HCT116 (cell line): ENCODE data around the gene MYO7A. TPM values are rescaled to one million over a fixed set of nuclear protein-coding genes. Genes with fewer than 3 reads are reported as not detected.

ENCODE experiments used
- ATAC-seq: fragments of 200-7000 bp; cut with Tn5 transposase; 2 replicates; pipeline ENCODE4 v1.9.1; 2020; ENCODE audit warnings: mild to moderate bottlenecking, moderate library complexity
- BruUV-seq: library from RNA; stranded (reverse); fragments of 400-500 nt; replicated peaks from 2 replicates; lab custom pipeline; 2021; lab: Mats Ljungman, UMichigan
- CTCF ChIA-PET: fragments of 300-600 bp; sonication (Branson Sonifier 250); formaldehyde crosslinking; loops from one replicate; lab custom pipeline; 2021; ENCODE audit warnings: antibody characterized with exemption; lab: Charles Lee
- POLR2A ChIA-PET: fragments of 300-600, 350-600 bp; sonication (Branson Sonifier 250); formaldehyde crosslinking; loops from one replicate; lab custom pipeline; 2021; ENCODE audit warnings: antibody characterized with exemption; lab: Charles Lee
- RAD21 ChIA-PET, 2 experiments: fragments of 300-600 bp; sonication (Branson Sonifier 250); formaldehyde crosslinking; loops; one replicate each; lab custom pipeline; 2023; ENCODE audit warnings: low total read pairs in 2 of 2; ENCODE audit not compliant: uncharacterized antibody in 2 of 2, unreplicated experiment in 2 of 2, low non-redundant PET in 1 of 2; lab: Charles Lee
- DNase-seq: peaks from one replicate; pipeline ENCODE4 v3.0.0-alpha.2; 2010; ENCODE audit warnings: low read depth, low spot score
- H2AFZ ChIP-seq: fragments of 200-600 bp; shearing (Covaris generic), sonication (generic); 2 replicates; pipeline ENCODE4 v1.6.1; 2017; ENCODE audit warnings: low read depth, mixed run types, mixed read lengths, antibody characterized with exemption, low read length; ENCODE audit not compliant: poor library complexity, severe bottlenecking
- H3K27ac ChIP-seq: 2 replicates; pipeline ENCODE4 v1.5.1; 2012; ENCODE audit warnings: low read depth, low read length
- H3K27me3 ChIP-seq: fragments of 200-600 bp; sonication (generic); 2 replicates; pipeline ENCODE4 v1.6.1; 2016; ENCODE audit warnings: mixed run types, low read length, mixed read lengths; ENCODE audit not compliant: insufficient read depth
- H3K36me3 ChIP-seq, 2 experiments: fragments of 200-500 bp in 1 of 2; fragments of 200-600 bp in 1 of 2; sonication (Bioruptor generic) in 1 of 2; sonication (generic) in 1 of 2; 2 replicates each; pipeline versions ENCODE4 v1.5.1 to v1.6.1; 2014 to 2016; ENCODE audit warnings: low read length in 2 of 2, inconsistent platforms in 1 of 2, mixed read lengths in 1 of 2, mixed run types in 1 of 2; ENCODE audit not compliant: insufficient read depth in 2 of 2, control insufficient read depth in 1 of 2
- H3K4me1 ChIP-seq, 2 experiments: fragments of 200-600 bp in 1 of 2; sonication (generic) in 1 of 2; 2 replicates each; pipeline versions ENCODE4 v1.5.1 to v1.6.1; 2012 to 2017; ENCODE audit warnings: low read length in 2 of 2, inconsistent platforms in 1 of 2, mild to moderate bottlenecking in 1 of 2, mixed read lengths in 1 of 2, mixed run types in 1 of 2, moderate library complexity in 1 of 2; ENCODE audit not compliant: insufficient read depth in 2 of 2, control insufficient read depth in 1 of 2
- H3K4me2 ChIP-seq: fragments of 200-600 bp; sonication (generic); 2 replicates; pipeline ENCODE4 v1.6.1; 2017; ENCODE audit warnings: mixed run types, low read length, mixed read lengths
- H3K4me3 ChIP-seq, 2 experiments: fragments of 200-600 bp in 1 of 2; sonication (generic) in 1 of 2; replicated peaks in 1 of 2; 2 replicates each; pipeline ENCODE4 v1.5.1; 2011 to 2016; ENCODE audit warnings: low read length in 2 of 2, control low read depth in 1 of 2, low read depth in 1 of 2, mild to moderate bottlenecking in 1 of 2, mixed read lengths in 1 of 2, mixed run types in 1 of 2
- H3K79me2 ChIP-seq: fragments of 200-600 bp; sonication (generic); 2 replicates; pipeline ENCODE4 v1.6.1; 2017; ENCODE audit warnings: mild to moderate bottlenecking, mixed run types, low read length, moderate library complexity, mixed read lengths; ENCODE audit not compliant: insufficient read depth
- H3K9ac ChIP-seq: fragments of 200-600 bp; sonication (generic); 2 replicates; pipeline ENCODE4 v1.6.1; 2016; ENCODE audit warnings: low read length, mixed read lengths
- H3K9me2 ChIP-seq: fragments of 200-600 bp; sonication (generic), shearing (Covaris generic); 2 replicates; pipeline ENCODE4 v1.6.1; 2017; ENCODE audit warnings: mixed run types, mild to moderate bottlenecking, moderate library complexity; ENCODE audit not compliant: insufficient read depth
- H3K9me3 ChIP-seq, 2 experiments: fragments of 200-500 bp in 1 of 2; fragments of 200-600 bp in 1 of 2; sonication (Bioruptor generic) in 1 of 2; sonication (generic) in 1 of 2; 2 replicates each; pipeline ENCODE4 v1.6.1; 2014 to 2017; ENCODE audit warnings: low read length in 2 of 2, mixed read lengths in 2 of 2, inconsistent platforms in 1 of 2, low read depth in 1 of 2, mild to moderate bottlenecking in 1 of 2, mixed run types in 1 of 2, moderate library complexity in 1 of 2; ENCODE audit not compliant: control insufficient read depth in 1 of 2, insufficient read depth in 1 of 2
- H4K20me1 ChIP-seq: fragments of 200-600 bp; sonication (generic), shearing (Covaris generic); 2 replicates; pipeline ENCODE4 v1.6.1; 2017; ENCODE audit warnings: mixed run types, mild to moderate bottlenecking, moderate library complexity; ENCODE audit not compliant: insufficient read depth
- EZH2phosphoT487 ChIP-seq: fragments of 200-600 bp; IDR thresholded peaks from 2 replicates; pipeline ENCODE4 v1.6.1; 2018; ENCODE audit warnings: antibody characterized with exemption, borderline replicate concordance
- POLR2A ChIP-seq: IDR thresholded peaks from 2 replicates; pipeline ENCODE4 v1.7.0; 2011; ENCODE audit warnings: borderline replicate concordance; ENCODE audit not compliant: insufficient read depth, insufficient read length; ENCODE audit errors: extremely low read depth
- SP1 ChIP-seq: IDR thresholded peaks from 2 replicates; pipeline ENCODE4 v1.6.1; 2012; ENCODE audit warnings: low read depth
- SRF ChIP-seq: IDR thresholded peaks from 2 replicates; pipeline ENCODE4 v1.6.1; 2012; ENCODE audit warnings: low read depth
- YY1 ChIP-seq: IDR thresholded peaks from 2 replicates; pipeline ENCODE4 v1.6.1; 2011; ENCODE audit warnings: low read length, low read depth, moderate library complexity, mild to moderate bottlenecking; ENCODE audit not compliant: insufficient replicate concordance; ENCODE audit errors: extremely low read depth
- ZNF274 ChIP-seq: fragments of 200-500 bp; sonication (Bioruptor generic); IDR thresholded peaks from 2 replicates; pipeline ENCODE4 v1.6.1; 2014; ENCODE audit warnings: mild to moderate bottlenecking, low read depth, low read length, inconsistent platforms
- intact Hi-C: fragments of 100-400 bp; cut with micrococcal nuclease; formaldehyde crosslinking; loops from 2 replicates; pipeline ENCODE4 v1.10.0; 2022
- total RNA-seq: library from RNA; stranded (reverse); gene quantifications from one replicate; pipeline ENCODE4 v1.2.1, GENCODE V29; 2021; ENCODE audit not compliant: unreplicated experiment
- TF ChIP-seq, protein P1 (sequence below): IDR thresholded peaks from 2 replicates; pipeline ENCODE4 v1.6.1; 2012; ENCODE audit warnings: low read depth
- TF ChIP-seq, protein P2 (sequence below): IDR thresholded peaks from 2 replicates; pipeline ENCODE4 v1.6.1; 2011; ENCODE audit warnings: mild to moderate bottlenecking, low read length, moderate library complexity; ENCODE audit not compliant: insufficient replicate concordance; ENCODE audit errors: extremely low read depth

Gene MYO7A
- total RNA-seq, 1 experiment from 2014 or later: 1.8 TPM

DNA sequence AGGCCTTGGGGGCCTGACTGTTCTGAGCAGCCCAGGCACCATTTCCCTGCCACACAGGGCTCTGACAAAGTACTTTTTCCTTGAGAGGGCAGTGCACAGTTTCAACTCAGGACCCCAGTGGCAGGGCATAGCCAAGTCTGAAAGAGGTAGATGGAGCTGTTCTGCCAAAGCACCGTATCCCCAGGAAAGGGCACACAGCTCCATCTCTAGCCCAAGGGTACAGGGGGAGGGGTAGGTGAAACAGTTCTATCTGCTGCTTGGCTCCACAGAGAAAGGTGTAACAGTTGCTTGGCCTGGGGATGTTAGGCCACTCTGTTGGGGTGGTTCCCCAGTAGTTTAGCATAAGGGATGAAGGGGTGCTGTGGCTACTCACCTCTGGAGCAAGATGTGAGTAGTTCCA is 125.6 kb downstream of the MYO7A start:
- intact Hi-C loops: no loop called here
- no peak overlapping the region for H2AFZ ChIP-seq

More for the DNA sequence above, 125.6 kb downstream of the MYO7A start:
- Histone ChIP-seq H3K79me2 (no peaks in the 10 kb centered on the region), H3K4me2 (no peak overlapping the region), H3K27me3 (no peaks in the 10 kb centered on the region), H3K4me3 (no peak overlapping the region), H3K9me2 (no peaks in the 10 kb centered on the region), H3K9ac (no peak overlapping the region), H3K36me3 (no peaks in the 10 kb centered on the region), H3K4me1 (peaks cover 0 to 20% of the 10 kb centered on the region in 2 experiments; a peak in 1 of 4 replicates), H3K9me3 (no peaks in the 10 kb centered on the region), H3K27ac (no peak overlapping the region), H4K20me1 (no peaks in the 10 kb centered on the region)
- ChIA-PET POLR2A (no interaction called here), CTCF (no interaction called here), RAD21 (no interaction called here)
- ATAC-seq: no peak
- TF ChIP-seq, protein P1, sequence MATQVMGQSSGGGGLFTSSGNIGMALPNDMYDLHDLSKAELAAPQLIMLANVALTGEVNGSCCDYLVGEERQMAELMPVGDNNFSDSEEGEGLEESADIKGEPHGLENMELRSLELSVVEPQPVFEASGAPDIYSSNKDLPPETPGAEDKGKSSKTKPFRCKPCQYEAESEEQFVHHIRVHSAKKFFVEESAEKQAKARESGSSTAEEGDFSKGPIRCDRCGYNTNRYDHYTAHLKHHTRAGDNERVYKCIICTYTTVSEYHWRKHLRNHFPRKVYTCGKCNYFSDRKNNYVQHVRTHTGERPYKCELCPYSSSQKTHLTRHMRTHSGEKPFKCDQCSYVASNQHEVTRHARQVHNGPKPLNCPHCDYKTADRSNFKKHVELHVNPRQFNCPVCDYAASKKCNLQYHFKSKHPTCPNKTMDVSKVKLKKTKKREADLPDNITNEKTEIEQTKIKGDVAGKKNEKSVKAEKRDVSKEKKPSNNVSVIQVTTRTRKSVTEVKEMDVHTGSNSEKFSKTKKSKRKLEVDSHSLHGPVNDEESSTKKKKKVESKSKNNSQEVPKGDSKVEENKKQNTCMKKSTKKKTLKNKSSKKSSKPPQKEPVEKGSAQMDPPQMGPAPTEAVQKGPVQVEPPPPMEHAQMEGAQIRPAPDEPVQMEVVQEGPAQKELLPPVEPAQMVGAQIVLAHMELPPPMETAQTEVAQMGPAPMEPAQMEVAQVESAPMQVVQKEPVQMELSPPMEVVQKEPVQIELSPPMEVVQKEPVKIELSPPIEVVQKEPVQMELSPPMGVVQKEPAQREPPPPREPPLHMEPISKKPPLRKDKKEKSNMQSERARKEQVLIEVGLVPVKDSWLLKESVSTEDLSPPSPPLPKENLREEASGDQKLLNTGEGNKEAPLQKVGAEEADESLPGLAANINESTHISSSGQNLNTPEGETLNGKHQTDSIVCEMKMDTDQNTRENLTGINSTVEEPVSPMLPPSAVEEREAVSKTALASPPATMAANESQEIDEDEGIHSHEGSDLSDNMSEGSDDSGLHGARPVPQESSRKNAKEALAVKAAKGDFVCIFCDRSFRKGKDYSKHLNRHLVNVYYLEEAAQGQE: no peak
- TF ChIP-seq ZNF274 (no peak), SRF (no peak), POLR2A (no peak), EZH2phosphoT487 (no peak), SP1 (no peak), YY1 (no peak)
- TF ChIP-seq, protein P2, sequence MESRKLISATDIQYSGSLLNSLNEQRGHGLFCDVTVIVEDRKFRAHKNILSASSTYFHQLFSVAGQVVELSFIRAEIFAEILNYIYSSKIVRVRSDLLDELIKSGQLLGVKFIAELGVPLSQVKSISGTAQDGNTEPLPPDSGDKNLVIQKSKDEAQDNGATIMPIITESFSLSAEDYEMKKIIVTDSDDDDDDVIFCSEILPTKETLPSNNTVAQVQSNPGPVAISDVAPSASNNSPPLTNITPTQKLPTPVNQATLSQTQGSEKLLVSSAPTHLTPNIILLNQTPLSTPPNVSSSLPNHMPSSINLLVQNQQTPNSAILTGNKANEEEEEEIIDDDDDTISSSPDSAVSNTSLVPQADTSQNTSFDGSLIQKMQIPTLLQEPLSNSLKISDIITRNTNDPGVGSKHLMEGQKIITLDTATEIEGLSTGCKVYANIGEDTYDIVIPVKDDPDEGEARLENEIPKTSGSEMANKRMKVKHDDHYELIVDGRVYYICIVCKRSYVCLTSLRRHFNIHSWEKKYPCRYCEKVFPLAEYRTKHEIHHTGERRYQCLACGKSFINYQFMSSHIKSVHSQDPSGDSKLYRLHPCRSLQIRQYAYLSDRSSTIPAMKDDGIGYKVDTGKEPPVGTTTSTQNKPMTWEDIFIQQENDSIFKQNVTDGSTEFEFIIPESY: no peak
- BruUV-seq: no TSS peak
- no peak for DNase-seq
